ENCODE measurements around the gene SRRM1.
A peak's percentile ranks its signal among the peaks of the same experiment; 100 is the strongest.

Gene SRRM1, protein sequence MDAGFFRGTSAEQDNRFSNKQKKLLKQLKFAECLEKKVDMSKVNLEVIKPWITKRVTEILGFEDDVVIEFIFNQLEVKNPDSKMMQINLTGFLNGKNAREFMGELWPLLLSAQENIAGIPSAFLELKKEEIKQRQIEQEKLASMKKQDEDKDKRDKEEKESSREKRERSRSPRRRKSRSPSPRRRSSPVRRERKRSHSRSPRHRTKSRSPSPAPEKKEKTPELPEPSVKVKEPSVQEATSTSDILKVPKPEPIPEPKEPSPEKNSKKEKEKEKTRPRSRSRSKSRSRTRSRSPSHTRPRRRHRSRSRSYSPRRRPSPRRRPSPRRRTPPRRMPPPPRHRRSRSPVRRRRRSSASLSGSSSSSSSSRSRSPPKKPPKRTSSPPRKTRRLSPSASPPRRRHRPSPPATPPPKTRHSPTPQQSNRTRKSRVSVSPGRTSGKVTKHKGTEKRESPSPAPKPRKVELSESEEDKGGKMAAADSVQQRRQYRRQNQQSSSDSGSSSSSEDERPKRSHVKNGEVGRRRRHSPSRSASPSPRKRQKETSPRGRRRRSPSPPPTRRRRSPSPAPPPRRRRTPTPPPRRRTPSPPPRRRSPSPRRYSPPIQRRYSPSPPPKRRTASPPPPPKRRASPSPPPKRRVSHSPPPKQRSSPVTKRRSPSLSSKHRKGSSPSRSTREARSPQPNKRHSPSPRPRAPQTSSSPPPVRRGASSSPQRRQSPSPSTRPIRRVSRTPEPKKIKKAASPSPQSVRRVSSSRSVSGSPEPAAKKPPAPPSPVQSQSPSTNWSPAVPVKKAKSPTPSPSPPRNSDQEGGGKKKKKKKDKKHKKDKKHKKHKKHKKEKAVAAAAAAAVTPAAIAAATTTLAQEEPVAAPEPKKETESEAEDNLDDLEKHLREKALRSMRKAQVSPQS

DNA sequence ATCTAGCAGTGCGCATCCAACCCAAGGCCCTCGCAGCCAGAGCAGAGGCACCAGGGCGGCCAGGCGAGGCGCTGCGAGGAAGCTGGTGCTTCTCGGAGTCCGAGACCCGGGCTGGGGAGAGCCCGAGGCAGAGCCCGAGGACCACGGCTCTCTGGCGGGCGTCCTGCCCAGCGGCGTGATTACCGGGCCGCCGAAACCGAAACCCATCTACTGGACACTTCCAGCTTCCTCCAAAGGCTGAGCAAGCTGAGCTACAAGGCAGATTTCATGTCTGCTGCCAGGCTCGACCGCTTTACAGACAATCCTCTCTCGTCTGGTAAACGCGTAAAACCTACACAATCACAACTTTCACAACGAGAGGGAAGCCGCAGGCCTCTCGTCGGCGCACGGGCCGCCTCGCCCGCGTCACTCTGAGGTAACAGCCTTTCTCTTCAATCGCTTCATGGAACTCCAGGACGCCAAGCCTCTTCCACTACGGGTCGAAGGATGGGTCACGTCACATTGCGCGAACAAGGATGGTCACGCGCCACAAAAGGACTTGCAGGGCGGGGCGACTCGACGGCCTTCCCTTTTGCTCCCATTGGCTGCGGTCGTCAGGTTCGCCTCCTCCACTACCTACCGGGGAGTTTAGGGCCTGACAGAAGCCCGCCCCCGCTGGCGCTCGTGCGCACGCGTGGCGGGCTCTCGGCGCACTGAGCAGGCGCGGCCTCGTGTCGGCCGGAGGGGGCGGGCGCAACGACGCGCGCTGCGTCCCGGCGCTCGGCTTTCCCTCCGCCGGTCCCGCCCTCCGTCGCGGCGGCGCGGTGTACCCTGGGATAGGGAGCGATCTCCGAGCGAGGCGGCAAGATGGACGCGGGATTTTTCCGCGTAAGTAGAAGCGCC, at the start of gene SRRM1:
SRRM1 (plus strand) TSS at position 822 of the 882 bp plus-strand sequence; CDS start at position 847, 25 bp downstream.
- DNase-seq = peak; percentile 99

DNA sequence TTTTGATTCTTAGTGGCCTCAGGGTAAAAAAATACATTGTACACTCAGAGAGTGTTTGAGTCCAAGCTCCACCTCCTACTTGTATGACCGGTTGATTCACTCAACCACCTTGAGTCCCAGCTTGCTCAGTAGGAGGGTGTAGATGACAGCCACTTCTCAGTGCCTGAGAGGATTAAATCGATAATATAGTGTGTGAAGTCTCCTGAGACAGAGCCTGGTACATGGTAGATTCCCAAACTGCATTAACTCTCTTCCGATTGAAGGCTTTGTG, 48.8 kb upstream of the SRRM1 start:
- DNase-seq = no peak

DNA sequence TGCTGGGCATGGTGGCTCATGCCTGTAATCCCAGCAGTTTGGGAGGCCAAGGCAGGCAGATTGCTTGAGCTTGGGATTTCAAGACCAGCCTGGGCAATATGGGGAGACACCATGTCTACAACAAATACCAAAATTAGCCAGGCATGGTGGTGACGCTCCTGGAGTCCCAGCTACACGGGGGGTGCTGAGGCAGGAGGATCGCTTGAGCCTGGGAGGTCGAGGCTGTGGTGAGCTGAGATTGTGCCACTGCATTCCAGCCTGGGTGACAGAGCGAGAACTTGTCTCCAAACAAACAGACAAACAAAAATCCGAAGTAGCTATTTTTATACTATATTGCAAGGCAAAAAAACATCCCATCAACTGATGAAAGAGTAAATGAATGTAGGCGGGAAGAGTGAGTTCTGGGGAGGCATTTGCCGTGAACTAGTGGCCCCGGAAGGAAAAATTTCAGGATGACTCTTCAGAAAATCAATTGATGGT, 46.7 kb upstream of the SRRM1 start:
- DNase-seq = no peak

DNA sequence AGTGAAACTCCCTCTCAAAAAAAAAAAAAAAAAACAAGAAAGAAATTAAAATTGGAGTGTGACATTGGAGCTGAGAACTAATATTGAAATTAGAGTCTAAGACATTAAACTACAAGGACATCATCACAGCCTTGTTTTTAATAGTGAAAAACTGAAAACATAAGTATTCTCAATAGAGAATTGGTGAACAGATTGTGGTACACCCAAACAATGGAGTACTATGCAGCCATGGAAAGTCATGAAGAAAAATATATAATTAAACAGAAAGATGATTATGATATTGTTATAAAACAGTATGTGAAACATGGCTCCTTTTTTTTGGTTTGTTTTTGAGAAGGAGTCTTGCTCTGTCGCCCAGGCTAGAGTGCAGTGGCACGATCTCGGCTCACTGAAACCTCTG, 43.8 kb upstream of the SRRM1 start:
- DNase-seq = no peak

DNA sequence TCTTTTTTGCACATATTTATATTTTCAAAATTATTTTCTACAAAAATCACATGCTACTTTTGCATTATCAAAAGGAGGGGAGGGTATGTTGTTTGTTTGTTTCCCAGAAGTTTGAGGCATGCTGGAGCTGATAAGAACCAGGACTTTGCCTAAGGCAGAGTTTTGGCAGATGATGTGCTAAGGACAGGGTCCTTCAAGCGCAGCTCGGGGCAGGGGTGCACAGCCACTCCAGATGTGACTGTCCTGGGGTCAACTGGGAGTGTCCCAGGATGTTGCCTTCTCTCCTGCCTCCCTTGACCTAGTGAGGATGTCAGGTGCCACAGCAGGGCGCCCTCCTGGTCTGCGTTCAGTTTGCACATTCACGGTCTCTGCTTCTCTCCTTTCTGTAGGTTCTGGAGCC, 42.6 kb upstream of the SRRM1 start:
- no peak for DNase-seq

DNA sequence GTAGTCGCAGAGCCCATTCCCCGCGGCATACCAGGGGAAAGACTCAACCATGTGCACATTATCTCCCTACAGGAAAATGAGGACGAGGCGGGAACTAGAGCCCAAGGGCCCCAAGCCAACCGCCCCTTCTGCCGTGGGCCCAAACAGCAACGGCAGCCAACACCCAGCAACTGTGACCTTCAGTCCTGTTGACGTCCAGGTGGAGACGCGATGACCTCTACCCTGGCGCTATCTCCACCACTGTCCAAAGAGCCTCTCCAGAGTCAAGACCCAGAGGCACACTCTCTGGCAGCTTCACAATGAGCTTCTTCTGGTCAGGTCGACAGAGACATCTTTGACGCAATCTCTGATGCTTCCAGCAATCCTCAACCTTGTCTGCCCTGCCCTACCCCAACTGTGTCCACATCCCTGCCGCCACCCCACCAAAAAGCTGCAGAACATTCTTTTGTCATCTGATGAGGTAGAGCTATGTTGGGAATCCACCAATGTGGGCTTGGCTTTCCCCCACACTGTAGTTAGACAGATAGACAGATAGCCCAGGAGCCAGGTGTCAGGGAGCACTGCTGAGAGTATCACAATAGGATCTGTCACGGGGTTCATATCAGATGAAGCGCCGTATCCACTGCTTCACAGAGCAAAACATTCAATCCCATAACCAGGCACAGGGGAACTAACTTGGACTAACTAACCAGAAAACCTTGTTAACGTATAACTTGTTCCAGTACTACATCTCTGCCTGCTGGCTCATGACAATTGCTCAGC, 37.4 kb upstream of the SRRM1 start:
- DNase-seq = no peak

DNA sequence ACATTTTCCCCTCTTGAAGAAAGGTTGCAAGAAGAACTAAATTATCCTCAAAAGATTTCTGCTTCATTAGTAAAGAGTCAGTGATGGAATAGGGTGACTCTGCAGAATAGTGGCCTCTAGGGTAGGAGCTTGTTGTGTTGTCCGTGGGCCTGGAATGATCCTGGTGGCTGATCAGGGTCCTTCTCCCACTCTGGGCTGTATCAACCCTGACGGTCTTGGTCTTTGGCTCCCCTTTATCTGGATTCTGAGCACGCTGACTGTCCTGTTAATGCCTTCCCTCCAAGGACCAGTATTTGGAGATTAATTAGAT, 36.9 kb upstream of the SRRM1 start:
- DNase-seq = no peak

DNA sequence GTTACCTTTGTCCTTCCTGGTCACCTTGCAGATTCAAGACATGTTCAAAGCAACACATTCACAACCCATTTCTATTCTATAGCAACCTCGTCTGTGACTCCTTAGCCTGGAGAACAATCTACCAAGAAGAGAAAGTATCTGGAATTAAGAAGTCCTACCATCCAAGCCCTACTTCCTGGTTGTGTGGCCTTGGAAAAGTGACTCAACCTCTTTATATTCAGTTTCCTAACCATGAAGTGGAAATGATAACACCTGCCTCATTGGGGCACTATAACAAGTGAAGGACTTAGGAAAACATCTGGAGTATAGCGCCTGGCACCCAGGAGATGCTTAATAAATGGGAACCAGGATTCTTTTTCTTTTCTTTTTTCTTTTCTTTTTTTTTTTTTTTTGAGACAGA, 36.5 kb upstream of the SRRM1 start:
- DNase-seq = no peak

DNA sequence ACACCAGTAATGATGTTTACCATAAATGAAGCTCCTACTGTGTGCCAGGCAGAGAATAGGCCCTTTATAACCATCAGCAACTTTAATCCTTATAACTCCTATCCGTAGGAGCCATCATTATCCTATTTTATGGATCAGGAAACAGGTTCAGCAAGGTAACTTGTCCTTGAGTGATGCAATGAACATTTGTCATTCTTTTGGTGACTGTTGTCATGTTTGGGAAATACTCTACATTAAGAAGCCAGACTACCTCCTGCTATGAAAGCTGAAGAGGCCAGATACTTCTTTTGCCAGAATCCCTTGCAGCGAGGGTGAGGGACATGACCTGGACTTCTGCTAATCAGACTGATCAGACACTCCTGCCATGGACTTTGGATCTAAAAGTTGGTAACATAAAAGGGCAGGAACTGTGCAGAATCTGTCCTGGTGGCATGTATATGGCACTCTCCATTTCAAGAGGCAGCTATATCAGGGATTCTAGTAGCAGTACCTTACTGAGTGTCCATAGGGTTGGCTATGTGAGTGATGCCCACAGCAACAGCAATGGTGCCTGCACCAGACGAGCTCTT, 33.1 kb upstream of the SRRM1 start:
- no peak for DNase-seq

DNA sequence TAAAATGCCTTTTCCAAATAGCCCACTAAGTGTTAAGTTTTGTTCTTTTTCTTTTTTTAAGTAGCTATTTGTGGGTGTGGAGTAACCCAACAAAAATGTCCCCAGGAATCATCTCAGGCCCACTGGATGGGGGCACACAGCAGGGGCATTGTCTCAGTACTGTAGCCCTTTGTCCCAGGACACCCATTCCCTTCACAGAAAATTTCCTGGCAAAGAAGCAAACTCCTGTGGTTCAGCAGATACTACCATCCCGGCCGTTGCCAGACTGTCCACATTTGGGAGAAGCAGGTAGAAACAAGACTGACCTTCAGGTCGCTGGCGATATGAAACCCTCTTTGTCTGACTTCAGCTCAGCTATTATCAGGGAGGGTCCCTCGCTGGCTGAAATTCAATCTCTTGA, 23.7 kb upstream of the SRRM1 start:
- DNase-seq = no peak

DNA sequence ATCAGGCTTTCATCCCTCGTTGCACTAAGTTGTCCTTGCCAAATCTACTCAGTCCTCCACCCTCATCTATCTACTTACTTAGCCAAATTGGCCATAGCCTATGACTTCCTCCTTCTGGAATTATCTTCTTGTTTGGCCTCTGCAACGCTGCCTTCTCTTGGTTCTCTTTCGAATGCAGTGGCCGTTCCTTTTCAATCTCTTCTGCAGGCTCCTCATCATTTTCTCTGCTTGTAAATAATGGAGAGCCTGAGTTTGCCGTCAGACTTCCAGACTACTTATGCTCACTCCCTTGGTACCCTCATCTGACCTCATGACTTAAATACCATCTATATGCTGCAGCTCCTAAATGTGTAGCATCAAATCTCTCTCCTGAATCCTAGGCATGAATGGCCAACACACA, 22.4 kb upstream of the SRRM1 start:
- no peak for DNase-seq

DNA sequence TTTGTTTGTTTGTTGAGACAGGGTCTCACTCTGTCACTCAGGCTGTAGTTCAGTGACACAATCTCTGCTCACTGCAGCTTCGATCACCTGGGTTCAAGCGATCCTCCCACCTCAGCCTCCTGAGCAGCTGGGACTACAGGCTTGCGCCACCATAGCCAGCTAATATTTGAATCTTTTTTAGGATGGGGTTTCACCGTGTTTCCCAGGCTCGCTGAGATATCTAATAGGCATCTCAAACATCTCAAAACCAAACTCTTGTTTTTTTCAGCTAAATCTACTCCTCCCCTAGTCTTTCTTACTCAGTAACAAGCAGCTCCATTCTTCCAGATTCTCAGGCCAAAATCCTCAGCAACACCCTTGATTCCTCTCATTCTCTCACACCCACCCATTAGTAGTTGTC, 22.0 kb upstream of the SRRM1 start:
- no peak for DNase-seq

DNA sequence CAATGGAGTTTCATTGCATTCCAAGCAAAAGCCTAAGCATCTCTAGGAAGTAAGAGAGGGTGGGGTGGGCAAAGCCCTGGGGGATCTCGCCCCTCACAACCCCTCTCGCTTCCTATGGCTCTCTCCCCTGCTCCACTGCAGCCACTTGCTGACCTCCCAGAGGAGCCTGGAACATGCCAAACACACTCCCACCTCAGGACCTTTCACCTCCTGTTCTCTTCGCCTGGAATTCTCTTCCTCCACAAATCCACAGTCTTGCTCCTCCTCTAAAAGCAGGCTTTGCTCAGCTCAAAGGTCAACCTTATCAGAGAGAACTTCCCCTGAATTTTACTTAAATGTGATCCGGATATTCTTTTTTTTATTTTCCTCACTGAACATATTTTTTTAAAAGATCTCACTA, 20.9 kb upstream of the SRRM1 start:
- no peak for DNase-seq

DNA sequence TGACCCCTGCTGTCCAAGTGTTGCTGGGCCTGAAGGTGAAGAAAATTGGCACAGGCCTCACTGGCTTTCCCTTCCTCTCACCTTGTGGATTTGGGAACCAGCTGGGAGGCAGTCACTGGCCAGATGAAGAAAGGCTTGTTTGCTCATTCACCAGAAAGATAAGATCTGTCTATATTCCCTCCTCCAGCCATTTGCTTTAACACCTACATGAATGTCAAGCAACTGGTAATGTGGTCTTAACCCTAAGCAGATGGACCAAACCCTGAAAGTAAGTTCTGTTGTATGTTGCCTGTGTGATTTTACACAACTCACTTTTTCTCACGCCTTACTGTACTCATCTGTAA, 10.3 kb upstream of the SRRM1 start:
- no peak for DNase-seq

DNA sequence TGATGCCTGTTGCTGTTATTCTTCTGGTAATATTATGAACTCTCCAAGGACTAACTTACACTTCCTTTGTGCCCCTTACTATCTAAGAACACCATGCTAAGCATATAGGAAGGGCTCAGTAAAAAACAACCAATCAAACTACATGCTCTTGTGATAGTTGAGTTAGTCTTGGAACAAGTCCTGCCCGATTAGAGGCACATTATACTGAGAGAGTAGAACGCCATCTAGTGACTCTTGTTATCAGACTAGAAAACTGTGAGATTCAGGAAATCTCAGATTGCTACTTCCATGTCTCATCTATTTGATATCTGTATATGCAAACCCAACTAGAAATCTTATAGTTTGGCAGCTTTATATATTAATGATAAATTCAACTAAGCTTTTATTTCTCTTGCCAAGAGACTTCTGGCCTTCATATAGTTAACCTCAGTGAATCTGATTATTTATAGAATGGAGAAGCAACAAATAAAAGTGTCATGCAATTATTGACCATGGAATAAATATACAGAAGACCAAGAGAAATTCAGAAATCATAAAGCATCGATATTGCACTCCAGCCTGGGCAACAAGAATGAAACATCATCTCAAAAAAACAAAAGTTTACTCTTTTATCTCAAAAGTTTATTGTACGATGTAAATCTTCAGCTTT, 7.8 kb upstream of the SRRM1 start:
- no peak for DNase-seq

DNA sequence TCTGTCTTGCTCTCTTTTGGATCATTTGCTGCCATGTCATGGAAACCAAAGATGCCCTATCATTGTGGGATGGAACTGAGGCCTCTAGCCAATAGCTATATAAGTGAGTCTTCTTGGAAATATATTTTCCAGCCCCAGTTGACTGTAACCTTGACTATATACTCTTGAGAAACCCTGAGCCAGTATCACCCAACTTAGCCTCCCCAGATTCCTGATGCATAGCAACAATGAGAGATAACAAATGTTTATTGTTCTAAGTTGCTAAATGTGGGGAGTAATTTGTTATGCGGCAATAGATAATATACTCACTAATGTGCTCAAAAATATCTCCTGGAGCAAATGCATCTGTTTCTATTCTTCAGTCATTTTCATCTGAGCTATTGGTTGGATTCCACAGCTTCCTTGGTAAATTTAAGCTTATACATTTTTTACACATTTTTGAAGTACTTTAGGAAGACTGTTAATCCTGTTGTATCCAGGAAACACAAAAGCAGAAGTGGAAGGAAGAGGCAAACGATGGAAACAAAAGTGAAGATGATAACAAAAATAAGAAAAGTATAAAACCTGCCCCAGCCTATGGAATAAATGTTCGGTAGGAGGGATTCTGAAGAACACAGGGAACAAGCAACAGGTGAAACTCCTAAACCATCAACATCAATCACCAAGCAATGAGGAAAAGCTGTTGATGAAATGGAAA, 6.3 kb upstream of the SRRM1 start:
- no peak for DNase-seq

DNA sequence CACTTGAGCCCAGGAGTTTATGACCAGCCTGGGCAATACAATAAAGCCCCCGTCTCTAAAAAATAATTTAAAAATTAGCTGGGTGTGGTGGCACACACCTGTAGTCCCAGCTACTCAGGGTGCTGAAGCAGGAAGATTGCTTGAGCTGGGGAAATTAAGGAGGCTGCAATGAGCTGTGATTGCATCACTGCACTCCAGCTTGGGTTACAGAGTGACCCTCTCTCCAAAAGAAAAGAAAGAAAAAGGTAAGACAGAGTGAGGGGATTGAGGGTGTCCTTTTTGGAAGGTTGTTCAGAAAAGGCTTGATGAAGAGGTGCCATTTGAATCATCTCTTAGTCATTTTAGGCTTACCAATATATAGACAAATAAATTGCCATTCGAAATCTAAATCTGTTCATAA, 4.0 kb upstream of the SRRM1 start:
- DNase-seq = no peak

DNA sequence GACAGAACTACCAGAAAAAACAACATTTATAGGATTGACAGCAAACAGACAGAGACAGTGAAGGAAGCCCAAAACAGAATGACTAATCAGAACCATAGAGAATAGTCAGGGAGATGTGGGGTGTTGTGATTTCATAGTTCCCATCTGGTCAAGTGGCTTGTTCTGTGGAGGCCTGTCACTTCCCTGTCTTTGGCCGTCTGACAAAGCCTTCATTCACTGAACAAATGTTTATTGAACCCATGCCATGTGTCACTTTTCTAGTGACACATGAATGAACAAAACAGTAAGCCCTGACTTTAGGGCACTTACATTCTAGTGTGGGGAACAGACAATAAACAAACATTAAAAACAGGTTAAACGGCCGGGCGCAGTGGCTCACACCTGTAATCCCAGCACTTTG, 3.2 kb upstream of the SRRM1 start:
- no peak for DNase-seq

DNA sequence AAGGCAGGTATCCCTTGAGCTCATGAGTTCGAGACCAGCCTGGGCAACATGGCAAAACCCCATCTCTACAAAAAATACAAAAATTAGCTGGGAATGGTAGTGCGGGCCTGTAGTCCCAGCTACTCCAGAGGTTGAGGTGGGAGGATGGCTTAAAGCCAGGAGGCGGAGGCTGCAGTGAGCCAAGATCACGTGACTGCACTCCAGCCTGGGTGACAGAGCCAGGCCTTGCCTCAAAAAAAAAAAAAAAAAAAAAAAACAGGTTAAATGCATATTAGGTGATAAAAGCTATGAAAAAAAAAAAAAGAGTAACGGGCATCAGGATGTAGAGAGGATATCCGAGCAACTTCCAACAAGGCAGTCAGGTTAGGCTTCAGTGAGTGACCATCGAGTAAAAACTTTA, 2.8 kb upstream of the SRRM1 start:
- DNase-seq = no peak

DNA sequence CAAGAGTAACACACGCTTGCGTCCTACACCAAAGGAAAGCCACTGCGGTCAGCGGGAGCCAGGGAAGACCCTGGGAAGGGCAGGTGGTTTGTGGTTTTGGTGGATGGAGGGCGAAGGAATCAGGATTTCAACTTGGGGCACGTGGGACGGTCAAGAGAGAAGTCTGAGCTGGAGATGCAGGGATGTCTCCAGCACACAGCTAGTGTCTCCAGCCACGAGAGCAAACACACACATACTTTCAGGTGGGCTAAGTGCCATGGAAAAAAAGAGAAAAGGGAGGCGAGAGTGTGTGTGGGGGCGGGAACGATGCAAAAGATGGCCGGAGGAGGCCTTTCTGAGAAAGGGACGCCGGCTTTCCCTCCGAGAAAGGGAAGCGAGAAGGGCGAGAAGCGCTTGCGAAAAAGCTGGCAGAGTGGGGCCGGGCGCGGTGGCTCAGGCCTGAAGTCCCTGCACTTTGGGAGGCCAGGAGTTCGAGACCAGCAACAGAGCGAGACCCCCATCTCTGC, 1.4 kb upstream of the SRRM1 start:
- peak; percentile 61 for DNase-seq
